ENCODE measurements around the gene ATG13.

DNA sequence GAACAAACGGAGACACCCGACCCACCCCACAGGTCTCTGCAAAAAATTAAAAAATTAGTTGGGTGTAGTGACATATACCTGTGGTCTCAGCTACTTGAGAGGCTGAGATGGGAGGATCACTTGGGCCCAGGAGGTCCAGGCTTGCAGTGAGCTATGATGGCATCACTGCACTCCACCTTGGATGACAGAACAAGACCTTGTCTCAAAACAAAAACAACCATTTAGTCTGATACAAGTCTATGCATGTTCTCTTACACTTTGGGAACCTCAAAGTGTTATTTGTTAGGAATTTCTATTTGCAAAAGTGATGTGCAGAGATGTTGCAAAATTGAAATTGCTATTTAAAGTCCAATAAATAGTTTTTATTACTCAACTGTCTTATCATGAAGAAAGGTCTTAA, 14.3 kb downstream of the ATG13 start:
- TF ChIP-seq, protein P1, sequence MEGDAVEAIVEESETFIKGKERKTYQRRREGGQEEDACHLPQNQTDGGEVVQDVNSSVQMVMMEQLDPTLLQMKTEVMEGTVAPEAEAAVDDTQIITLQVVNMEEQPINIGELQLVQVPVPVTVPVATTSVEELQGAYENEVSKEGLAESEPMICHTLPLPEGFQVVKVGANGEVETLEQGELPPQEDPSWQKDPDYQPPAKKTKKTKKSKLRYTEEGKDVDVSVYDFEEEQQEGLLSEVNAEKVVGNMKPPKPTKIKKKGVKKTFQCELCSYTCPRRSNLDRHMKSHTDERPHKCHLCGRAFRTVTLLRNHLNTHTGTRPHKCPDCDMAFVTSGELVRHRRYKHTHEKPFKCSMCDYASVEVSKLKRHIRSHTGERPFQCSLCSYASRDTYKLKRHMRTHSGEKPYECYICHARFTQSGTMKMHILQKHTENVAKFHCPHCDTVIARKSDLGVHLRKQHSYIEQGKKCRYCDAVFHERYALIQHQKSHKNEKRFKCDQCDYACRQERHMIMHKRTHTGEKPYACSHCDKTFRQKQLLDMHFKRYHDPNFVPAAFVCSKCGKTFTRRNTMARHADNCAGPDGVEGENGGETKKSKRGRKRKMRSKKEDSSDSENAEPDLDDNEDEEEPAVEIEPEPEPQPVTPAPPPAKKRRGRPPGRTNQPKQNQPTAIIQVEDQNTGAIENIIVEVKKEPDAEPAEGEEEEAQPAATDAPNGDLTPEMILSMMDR (IDR thresholded peaks at IDR 0.05; ENCODE audit: poor library complexity, severe bottlenecking): no peak
- no peak for TF ChIP-seq REST (IDR thresholded peaks at IDR 0.05; ENCODE audit: borderline replicate concordance)
- no peak for TF ChIP-seq EP300 (conservative IDR thresholded peaks at IDR 0.05; ENCODE audit: poor library complexity, severe bottlenecking)
- no peak for TF ChIP-seq RAD21 (conservative IDR thresholded peaks at IDR 0.05)
- TF ChIP-seq POLR2AphosphoS5 (IDR thresholded peaks at IDR 0.05): no peak
- no peak for TF ChIP-seq MXI1 (conservative IDR thresholded peaks at IDR 0.05; ENCODE audit: poor library complexity, severe bottlenecking)
